Neural progenitor cell (in vitro differentiated cells): ENCODE results near the gene FOXA1.

ENCODE experiments used
- CTCF ChIP-seq: fragments of 200-600 bp; sonication (generic); IDR thresholded peaks from 2 replicates; pipeline ENCODE4 v1.5.1; 2017; ENCODE audit warnings: antibody characterized with exemption, mild to moderate bottlenecking
- EZH2 ChIP-seq: fragments of 200-600 bp; sonication (generic); IDR thresholded peaks from 2 replicates; pipeline ENCODE4 v1.6.1; 2017; ENCODE audit warnings: antibody characterized with exemption, mild to moderate bottlenecking, moderate library complexity

- no peak for TF ChIP-seq CTCF
- no peak for TF ChIP-seq EZH2
Measured at GRCh38 chr14:37571391-37571790, 23.7 kb downstream of the FOXA1 start.
